Measurements from ENCODE around the gene PNMA6A.

Gene PNMA6A

DNA sequence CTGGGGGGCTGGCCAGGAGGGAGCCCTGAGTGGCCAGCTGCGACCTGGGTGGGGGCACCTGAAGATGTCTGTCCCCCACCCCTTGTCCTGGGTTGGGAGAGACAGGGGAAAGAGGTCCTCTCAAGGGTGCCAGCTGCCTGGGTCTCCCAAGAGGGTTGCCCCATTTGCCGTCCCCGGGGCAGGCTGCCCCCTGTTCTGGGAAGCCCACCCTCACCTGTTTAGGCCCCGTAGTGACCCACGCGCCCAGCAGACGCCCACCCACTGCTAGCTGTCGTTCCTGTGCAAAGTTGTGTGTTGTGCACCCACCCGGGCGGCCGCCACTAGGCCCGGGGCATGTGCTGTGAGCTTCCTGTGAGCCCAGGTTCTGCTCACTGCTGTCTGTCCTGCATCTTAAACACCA is 41.5 kb upstream of the PNMA6A start:
- DNase-seq = no peak
- Histone ChIP-seq H2AFZ (ENCODE audit: low read length) (no peak overlapping the region), H3K4me3 (ENCODE audit: low read length) (no peak overlapping the region), H3K9ac (ENCODE audit: low read length) (no peak overlapping the region), H3K79me2 (ENCODE audit: low read length) (no peaks in the 10 kb centered on the region), H3K27me3 (replicated peaks; ENCODE audit: insufficient read depth, low read length) (no peaks in the 10 kb centered on the region), H3K27ac (ENCODE audit: low read length) (no peak overlapping the region), H3K9me2 (replicated peaks; ENCODE audit: insufficient read depth, low read length) (no peaks in the 10 kb centered on the region), H3F3A (ENCODE audit: insufficient read depth, low read length) (no peaks in the 10 kb centered on the region), H4K20me1 (ENCODE audit: insufficient read depth, low read length) (no peaks in the 10 kb centered on the region), H3K4me2 (ENCODE audit: low read depth, low read length) (no peak overlapping the region), H3K4me1 (ENCODE audit: low read length) (no peaks in the 10 kb centered on the region), H3K36me3 (replicated peaks; ENCODE audit: insufficient read depth, low read length) (no peaks in the 10 kb centered on the region), H3K9me3 (replicated peaks; ENCODE audit: insufficient read depth, low read length) (no peaks in the 10 kb centered on the region)
- TF ChIP-seq EZH2phosphoT487 (IDR thresholded peaks at IDR 0.05; ENCODE audit: low read length) (no peak), CTCF (IDR thresholded peaks at IDR 0.05; ENCODE audit: low read length) (no peak), EZH2 (optimal IDR thresholded peaks at IDR 0.05; ENCODE audit: low read depth, low read length) (no peak)

- Histone ChIP-seq H3K4me3 (ENCODE audit: low read length) (peak overlapping the region; percentile 33; the same call in 1 of the 2 replicates), H3K4me2 (ENCODE audit: low read depth, low read length) (peak overlapping the region; percentile 59), H3F3A (ENCODE audit: insufficient read depth, low read length) (no peaks in the 10 kb centered on the region), H3K27ac (ENCODE audit: low read length) (no peak overlapping the region), H3K9me3 (replicated peaks; ENCODE audit: insufficient read depth, low read length) (no peaks in the 10 kb centered on the region), H2AFZ (ENCODE audit: low read length) (peak overlapping the region; percentile 75), H3K9me2 (replicated peaks; ENCODE audit: insufficient read depth, low read length) (no peaks in the 10 kb centered on the region), H3K36me3 (replicated peaks; ENCODE audit: insufficient read depth, low read length) (no peaks in the 10 kb centered on the region), H3K27me3 (replicated peaks; ENCODE audit: insufficient read depth, low read length) (no peaks in the 10 kb centered on the region), H3K4me1 (ENCODE audit: low read length) (no peaks in the 10 kb centered on the region), H3K9ac (ENCODE audit: low read length) (no peak overlapping the region), H3K79me2 (ENCODE audit: low read length) (no peaks in the 10 kb centered on the region), H4K20me1 (ENCODE audit: insufficient read depth, low read length) (no peaks in the 10 kb centered on the region)
- TF ChIP-seq EZH2 (optimal IDR thresholded peaks at IDR 0.05; ENCODE audit: low read depth, low read length) = no peak
- no peak for TF ChIP-seq EZH2phosphoT487 (IDR thresholded peaks at IDR 0.05; ENCODE audit: low read length)
- TF ChIP-seq CTCF (IDR thresholded peaks at IDR 0.05; ENCODE audit: low read length) = peak; percentile 55
- peak; percentile 47 for DNase-seq
These were observed 39.7 kb upstream of the PNMA6A start for GRCh38 chrX:153032397-153033118.

DNA sequence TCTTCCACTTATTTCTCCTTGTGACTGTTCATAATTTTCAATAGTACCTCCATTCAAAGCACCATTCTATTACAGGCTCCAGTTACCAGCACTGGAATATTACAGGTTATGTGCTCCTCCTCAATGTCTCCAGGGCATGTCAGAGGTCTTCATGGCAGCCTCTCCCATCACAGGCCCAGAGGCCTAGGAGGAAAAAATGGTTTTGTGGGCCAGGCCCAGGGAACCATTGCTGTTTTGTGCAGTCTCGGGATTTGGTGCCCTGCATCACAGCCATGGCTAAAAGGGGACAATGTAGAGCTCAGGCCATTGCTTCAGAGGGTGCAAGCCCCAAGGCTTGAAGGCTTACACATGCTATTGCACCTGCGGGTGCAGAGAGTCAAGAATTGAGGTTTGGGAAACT is 23.2 kb upstream of the PNMA6A start:
- Histone ChIP-seq H3K9me2 (replicated peaks; ENCODE audit: insufficient read depth, low read length) (no peaks in the 10 kb centered on the region), H3K79me2 (ENCODE audit: low read length) (no peaks in the 10 kb centered on the region), H3K9ac (ENCODE audit: low read length) (no peak overlapping the region), H3K27ac (ENCODE audit: low read length) (no peak overlapping the region), H3K27me3 (replicated peaks; ENCODE audit: insufficient read depth, low read length) (no peaks in the 10 kb centered on the region), H3K9me3 (replicated peaks; ENCODE audit: insufficient read depth, low read length) (no peaks in the 10 kb centered on the region; the same call in 1 of the 2 replicates), H2AFZ (ENCODE audit: low read length) (no peak overlapping the region), H3K4me3 (ENCODE audit: low read length) (no peak overlapping the region), H3K4me2 (ENCODE audit: low read depth, low read length) (no peak overlapping the region), H3F3A (ENCODE audit: insufficient read depth, low read length) (no peaks in the 10 kb centered on the region), H3K4me1 (ENCODE audit: low read length) (no peaks in the 10 kb centered on the region), H4K20me1 (ENCODE audit: insufficient read depth, low read length) (no peaks in the 10 kb centered on the region), H3K36me3 (replicated peaks; ENCODE audit: insufficient read depth, low read length) (no peaks in the 10 kb centered on the region)
- DNase-seq = no peak
- no peak for TF ChIP-seq CTCF (IDR thresholded peaks at IDR 0.05; ENCODE audit: low read length)
- TF ChIP-seq EZH2phosphoT487 (IDR thresholded peaks at IDR 0.05; ENCODE audit: low read length) = no peak
- TF ChIP-seq EZH2 (optimal IDR thresholded peaks at IDR 0.05; ENCODE audit: low read depth, low read length) = no peak

All from MM.1S (cell line).